Mesenteric fat pad (tissue), 1 donor: ENCODE results near the gene ACHE. TPM values are rescaled to one million over a fixed set of nuclear protein-coding genes. Genes with fewer than 3 reads are reported as not detected.

ENCODE experiments used
- DNase-seq: peaks from one replicate; pipeline ENCODE4 v3.0.0-alpha.2; 2020; ENCODE audit warnings: low spot score
- total RNA-seq: library from RNA; stranded (reverse); fragmentation: NEBNext Ultra II Directional; extraction: Animal tissue kit (Norgen Biotek cat#: 25700); gene quantifications from one replicate; pipeline ENCODE4 v1.2.1, GENCODE V29; 2021
- donor health status: DM: yes; HTN: yes; CAD: no.

Gene ACHE
- total RNA-seq, 1 donor from 2014 or later: 1.9 TPM

DNA sequence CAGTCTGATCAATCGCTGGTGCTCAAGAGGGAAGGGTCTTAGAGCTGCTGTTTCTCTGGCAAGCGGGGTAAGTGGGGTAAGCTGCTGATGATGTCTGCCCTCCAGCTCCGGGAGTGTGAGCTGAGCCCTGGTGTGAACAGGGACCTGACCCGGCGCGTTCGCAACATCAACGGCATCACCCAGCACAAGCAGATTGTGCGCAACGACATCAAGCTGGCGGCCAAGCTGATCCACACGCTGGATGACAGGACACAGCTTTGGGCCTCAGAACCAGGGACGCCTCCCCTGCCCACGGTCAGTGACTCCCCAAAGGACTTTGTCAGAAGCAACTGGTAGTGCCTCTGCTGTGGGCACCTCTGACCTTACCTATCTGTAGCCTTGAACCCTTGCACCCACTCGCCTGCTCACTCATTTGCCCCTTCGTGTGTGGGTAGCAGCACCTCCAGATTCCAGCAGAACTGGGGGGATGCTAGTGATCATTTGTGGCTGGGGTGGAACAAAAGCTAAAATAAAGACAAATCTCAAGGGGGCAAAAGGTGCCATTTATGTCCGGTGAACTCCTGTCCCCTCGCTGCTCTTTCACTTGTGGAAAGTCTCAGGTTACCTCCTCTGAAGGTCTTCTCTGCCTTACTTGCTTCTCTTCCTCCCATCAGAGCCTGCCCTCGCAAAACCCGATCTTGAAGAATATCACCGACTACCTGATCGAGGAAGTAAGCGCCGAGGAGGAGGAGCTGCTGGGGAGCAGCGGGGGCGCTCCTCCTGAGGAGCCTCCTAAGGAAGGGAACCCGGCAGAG is 9.3 kb downstream of the ACHE start:
- no peak for DNase-seq

DNA sequence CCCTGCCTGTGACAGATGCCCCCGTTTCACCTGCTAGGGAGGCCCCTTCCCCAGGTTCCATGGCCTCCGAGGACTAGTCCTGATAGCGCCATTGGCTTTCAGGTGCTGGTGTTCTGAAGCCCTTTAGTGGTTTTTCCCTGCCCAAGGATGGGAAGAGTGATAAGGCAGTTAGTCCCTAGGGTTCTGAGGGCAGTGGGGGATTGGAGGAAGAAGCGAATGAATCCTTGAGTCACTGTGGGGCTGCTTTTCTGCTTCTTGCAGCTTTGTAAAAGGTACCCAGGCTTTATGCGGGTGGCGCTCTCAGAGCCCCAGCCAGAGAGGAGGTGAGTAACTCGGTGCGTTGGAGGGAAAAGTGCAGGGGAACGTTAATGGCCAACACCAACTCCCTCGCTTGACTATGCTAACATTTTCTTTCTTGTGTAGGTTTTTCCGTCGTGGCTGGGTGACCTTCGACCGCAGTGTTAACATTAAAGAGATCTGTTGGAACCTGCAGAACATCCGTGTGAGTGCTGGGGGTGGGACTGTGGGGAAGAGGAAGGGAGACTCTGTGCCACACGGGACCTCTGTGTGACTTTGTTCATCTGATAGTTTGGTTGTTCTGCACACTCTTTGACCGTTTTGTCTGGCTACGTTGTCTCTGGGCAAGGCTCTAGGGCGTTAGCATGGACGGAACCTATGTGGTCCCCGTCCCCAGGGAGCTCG is 10.1 kb downstream of the ACHE start:
- no peak for DNase-seq

DNA sequence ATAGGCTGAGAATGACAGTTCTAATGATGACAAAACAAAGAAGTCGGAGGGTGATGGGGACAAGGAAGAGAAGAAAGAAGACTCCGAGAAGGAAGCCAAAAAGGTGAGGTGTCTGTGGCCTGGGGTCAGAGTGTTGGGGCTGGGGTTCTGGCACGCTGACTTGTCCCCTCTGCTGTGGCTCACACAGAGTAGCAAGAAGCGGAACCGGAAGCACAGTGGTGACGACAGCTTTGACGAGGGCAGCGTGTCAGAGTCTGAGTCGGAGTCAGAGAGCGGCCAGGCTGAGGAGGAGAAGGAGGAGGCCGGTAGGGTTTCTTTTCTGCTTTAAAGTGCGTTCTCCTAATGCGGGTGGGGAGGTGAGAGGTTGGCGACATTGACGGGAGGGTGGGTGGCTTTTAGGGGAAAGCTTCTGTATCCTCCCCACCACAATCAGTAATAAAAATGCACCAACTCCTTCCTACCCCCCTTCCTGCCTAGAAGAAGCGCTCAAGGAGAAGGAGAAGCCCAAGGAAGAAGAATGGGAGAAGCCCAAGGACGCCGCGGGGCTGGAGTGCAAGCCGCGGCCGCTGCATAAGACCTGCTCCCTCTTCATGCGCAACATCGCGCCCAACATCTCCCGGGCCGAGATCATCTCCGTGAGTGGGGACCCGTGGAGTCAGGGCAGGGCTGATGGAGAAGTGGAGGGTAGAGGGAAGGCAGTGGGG is 10.8 kb downstream of the ACHE start:
- DNase-seq: no peak

DNA sequence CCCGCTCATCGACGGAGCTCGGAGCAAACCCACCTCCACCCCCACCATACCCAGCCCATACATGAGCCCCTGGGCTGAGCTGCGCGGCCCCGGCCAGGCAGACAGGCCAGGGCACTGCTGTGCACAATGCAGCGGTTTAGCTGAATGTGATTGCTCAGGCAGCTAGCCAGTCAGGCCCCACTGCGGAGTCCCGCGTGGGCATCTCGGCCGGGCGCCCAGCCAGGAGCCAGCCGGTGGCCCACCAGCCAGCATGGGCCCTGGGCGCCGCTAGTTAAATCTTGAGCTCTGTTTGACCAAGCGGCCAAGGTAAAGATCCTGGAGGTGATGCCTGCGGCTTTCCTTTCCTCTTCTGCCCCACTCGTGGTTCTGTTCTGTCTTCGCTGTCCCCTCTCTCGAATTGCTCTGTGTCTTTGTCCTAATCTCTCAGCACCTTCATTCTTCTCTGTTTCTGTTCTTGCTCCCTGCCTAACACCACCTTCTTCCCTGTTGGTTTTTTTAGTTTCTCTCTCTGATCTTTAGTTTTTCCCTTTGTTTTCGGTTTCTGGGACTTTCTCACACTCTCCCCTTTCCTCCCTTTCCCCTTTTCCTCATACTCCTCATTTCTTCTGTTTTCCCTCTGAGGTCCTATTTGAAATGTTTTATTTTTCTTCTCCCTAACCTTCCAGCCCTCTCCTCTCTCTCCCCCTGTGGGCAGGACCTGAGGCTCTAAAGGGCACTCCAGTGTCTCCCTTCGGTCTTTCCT is 12.7 kb downstream of the ACHE start:
- DNase-seq: no peak

DNA sequence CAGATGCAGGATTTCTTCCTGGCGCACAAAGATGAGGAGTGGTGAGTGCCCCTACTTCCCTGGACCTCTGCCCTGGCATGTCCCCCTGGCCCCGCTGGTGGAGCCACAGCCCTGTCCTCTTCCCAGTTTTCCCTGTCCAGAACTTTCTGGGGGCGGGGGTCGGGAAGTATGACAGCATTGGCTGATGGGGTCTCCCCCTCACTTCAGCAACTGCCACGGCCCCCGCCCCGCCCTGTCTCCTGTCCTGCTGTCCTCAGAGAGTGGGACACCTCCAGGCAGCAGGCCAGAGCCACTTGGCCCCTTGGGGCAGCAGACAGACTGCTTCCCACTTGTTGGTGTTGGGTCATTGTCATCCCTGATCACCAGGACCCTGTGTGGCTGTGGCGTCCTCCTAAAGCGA is 13.5 kb downstream of the ACHE start:
- no peak for DNase-seq

DNA sequence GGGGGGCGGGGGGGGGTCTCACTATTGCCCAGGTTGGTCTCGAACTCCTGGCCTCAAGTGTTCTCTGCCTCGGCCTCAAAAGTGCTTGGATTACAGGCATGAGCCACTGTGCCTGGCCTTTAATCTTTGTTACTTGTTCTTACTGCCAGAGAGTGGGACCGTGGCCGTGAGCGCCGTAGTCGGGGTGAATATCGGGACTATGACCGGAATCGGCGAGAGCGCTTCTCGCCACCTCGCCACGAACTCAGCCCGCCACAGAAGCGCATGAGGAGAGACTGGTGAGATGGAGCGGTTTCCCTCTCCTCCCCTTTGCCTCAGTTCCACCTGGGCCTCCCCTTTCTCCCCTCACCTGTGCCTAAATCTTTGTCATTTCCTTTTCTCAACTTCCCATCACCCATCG is 14.6 kb downstream of the ACHE start:
- no peak for DNase-seq

DNA sequence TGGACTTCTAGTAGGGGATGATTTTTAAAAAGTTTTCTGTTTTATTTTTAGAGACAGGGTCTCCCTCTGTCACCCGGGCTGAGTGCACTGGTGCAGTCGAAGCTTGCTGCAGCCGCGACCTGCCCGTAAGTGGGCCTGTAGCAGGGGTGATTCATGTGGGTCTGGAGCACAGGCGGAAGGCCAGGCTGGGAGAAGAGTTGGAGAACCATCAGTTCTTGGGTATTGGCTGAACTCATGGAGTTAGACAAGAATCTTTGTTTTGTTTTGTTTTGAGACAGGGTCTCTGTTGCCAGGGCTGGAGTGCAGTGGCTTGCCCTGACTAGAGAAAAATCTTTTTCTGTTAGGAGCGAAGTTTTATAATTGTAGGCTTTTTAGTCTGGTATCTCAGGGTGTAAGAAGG is 15.0 kb downstream of the ACHE start:
- DNase-seq: no peak

DNA sequence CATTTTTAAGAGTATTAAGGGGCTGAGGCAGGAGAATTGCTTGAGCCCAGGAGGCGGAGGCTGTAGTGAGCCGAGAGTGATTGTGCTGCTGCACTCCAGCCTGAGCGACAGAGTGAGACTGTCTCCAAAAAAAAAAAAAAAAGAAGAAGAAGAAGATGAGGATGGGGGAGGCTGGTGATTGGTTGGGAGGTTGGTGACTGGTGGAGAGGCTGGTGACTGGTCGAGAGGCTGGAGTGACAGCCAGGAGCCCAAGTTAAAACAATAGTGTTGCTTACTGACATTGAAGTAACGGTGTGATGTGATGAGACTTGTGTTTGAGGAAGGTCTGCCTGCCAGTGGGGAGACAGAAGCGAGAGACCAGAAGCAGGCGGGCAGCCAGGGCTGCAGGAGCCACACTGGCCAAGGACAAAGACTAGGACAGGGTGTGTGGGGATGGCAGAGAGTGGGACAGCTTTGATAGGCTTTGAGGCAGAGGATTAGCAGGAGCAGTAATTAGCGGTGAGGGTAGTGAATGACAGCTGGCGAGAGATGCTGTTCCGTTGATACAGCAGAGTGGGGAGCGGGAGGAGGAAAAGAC is 15.9 kb downstream of the ACHE start:
- no peak for DNase-seq

DNA sequence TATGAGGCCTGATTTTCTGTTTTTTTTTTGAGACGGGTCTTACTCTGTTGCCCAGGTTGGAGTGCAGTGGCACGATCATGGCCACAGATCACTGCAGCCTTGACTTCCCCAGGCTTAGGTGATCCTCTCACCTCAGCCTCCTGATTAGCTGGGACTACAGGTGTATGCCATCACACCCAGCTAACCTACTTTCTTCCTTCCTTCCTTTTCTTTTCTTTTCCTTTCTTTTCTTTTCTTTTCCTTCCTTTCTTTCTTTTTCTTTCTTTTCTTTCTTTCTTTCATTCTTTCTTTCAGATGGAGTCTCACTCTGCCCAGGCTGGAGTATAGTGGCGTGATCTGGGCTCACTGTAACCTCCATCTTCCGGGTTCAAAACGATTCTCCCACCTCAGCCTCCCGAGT is 17.0 kb downstream of the ACHE start:
- no peak for DNase-seq

DNA sequence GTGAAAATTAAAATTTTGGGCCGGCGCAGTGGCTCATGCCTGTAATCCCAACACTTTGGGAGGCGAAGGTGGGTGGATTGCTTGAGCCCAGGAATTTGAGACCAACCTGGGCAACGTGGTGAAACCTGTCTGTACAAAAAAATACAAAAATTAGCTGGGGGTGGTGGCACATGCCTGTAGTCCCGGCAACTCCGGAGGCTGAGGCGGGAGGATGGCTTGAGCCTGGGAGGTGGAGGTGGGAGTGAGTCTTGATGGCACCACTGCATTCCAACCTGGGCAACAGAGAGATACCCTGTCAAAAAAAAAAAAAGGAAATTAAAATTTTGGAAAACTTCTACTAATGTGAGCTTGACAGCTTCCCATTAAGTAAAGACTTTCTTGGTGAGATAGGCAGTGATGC is 17.7 kb downstream of the ACHE start:
- no peak for DNase-seq

DNA sequence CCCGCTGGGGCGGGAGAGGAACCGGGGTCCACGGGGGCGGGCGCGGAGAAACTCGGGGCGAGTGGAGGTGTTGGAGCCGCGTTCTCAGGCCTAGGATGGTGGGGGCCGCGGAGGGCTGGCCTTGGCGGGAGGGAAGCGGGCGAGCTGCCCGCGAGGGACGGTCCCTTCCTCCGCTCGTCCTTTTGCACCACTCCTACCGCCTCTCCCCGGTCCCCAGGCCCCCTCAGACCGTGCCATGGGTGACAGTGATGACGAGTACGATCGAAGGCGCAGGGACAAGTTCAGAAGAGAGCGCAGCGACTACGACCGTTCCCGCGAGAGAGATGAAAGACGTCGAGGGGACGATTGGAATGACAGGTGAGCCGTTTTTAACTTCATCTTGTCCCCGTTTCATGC is 20.3 kb downstream of the ACHE start:
- DNase-seq: no peak

DNA sequence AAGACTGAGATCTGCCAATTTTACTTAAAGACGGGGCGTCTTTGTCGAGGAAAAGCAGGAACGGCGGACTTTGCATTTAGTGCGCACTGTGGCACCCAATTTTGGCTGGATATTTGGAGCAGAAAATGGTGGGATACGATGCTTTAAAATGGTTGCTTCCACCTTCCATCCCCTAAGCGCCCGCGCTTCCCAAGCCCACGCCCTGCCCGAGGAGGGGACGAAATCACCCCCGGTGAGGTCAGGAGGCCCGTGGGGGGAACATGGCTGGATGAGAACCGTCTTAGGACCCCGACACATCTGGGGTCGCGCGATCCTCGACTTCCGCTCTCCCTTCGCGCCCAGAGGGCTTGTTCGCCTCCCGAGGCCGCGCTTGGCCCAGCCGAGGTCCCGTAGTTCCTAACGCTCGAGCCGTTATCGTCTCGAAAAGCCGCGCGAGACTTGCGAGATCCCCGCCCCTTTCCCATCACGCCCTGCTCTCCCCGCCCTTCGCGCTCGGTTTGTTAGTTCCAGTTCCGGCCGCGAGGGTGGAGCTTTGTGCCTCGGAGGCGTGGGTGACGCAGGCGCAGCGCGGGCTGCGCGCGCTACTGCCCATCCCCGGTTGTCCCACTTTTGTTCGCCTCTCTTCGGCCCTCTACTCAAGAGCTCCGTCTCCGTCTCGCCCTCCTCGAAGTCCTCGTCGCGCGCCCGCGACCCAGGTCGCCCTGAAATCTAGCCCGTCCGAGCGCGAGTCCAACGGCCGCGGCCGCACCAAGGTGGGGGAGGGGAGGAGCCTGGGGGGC is 20.9 kb downstream of the ACHE start, which contains the start of gene SRRT:
Gene SRRT (plus strand): TSS at position 527 of the 779 bp plus-strand sequence. CDS start 488 bp downstream, outside the sequence.
- peak; percentile 99 for DNase-seq

DNA sequence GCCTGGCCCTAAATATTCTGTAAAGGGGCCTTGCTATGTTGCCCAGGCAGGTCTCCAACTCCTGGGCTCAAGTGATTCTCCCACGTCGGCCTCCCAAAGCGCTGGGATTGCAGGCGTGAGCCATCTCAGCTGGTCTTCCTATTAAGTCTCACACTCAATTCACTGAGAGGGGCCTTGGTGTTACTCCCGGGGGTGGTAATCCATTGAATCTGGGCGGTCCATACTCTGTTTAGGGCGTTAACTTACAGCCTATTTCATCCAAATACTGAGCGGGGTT is 21.4 kb downstream of the ACHE start:
- DNase-seq: no peak

DNA sequence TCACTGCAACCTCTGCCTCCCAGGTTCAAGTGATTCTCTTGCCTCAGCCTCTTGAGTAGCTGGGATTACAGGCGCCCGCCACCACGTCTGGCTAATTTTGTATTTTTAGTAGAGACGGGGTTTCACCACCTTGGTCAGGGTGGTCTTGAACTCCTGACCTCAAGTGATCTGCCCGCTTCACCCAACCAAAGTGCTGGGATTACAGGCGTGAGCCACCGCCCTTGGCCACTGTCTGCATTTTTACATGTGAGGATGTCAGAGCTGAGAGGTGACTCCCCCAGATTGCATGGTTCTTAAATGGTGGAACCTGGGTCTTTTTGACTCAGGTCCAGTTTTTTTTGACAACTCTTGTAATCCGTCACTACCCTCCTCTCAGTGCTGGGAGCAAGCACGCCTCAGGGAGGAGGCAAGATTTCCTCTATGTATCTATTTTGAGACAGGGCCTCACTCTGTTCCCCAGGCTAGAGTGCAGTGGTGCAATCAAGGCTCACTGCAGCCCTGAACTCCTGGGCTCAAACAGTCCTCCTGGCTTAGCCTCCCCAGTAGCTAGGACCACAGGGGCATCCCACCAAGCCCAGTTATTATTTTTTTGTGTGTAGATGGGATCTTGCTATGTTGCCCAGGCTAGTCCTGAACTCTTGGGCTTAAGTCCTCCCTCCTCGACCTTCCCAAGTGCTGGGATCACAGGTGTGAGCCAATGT is 21.9 kb downstream of the ACHE start:
- no peak for DNase-seq

DNA sequence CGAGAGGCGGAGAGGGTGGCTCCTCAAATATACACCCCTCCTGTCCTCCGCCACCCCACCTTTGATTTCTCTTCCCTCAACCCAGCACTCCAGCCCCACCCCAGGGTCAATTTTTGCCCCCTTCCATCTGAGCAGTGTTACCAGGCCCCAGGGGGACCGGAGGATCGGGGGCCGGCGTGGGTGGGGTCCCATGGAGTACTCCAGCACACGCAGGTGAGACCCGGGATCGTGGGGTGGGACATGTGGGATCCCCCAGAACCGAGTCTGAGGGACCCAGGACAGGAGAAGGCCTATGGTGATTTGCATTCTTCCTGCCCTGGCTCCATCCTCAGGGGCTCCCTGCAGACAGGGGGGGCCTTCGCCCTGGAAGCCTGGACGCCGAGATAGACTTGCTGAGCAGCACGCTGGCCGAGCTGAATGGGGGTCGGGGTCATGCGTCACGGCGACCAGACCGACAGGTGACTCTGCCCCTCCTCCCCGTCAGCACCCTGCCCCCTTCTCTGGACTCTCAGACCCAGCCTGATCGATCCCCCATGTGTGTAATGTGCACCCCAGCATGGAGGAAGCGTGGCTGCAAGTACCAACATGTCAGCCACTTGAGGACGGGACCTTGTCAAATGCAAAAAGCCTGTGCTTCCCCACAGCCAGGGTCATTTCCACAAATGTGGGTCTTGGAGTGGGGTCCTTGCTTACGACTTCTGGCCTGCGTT is 27.8 kb downstream of the ACHE start:
- no peak for DNase-seq

DNA sequence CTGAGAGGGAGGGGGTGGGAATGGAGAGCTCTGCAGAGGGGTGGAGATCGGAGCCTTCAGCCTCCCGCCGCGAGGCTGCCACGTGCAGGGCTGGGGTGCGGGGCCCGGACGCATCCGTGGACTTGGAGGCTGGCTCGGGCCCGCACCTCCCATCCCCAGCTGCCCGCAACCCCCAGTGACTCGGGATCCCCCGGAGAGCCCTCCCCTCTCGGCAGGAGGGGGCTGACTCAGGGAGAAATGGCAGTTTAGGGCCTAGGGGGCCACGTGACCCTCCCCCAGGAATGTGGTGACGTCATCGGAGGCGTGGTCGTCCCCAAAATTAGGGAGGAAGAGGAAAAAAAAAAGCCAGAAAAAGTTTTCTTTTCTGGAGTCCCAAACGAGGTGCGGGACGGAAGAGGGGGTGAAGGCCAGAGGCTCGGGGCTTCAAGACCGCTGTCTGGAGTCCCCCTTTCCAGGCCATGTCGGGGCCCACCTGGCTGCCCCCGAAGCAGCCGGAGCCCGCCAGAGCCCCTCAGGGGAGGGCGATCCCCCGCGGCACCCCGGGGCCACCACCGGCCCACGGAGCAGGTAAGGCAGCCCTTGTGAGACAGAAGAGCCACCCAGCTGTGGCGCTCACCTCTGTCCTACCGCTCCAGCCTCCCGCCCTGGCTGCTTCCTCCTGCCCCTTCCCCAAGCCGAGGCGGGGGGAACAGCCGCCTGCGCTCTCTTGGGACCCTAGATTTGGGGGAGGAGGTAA is 28.5 kb downstream of the ACHE start, which contains the start of gene TRIP6:
Gene TRIP6 (plus strand): TSS at position 348 of the 736 bp plus-strand sequence. CDS start 111 bp downstream, at position 459.
- peak; percentile 95 for DNase-seq

DNA sequence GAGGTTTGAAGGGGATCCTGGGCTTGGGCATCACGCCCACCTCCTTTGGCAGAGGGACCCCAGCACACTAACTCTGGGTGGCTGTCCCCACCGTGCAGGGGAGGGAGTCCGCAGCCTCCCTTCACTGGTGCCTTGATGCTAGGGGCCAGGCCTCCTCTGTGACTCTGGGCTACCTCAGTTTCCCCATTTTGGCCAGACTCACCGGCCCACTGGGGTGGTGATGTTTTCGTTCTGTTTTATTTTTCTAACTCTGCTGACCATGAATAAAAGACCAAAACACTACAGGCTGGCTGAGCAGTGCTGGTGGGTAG is 29.0 kb downstream of the ACHE start:
- no peak for DNase-seq

DNA sequence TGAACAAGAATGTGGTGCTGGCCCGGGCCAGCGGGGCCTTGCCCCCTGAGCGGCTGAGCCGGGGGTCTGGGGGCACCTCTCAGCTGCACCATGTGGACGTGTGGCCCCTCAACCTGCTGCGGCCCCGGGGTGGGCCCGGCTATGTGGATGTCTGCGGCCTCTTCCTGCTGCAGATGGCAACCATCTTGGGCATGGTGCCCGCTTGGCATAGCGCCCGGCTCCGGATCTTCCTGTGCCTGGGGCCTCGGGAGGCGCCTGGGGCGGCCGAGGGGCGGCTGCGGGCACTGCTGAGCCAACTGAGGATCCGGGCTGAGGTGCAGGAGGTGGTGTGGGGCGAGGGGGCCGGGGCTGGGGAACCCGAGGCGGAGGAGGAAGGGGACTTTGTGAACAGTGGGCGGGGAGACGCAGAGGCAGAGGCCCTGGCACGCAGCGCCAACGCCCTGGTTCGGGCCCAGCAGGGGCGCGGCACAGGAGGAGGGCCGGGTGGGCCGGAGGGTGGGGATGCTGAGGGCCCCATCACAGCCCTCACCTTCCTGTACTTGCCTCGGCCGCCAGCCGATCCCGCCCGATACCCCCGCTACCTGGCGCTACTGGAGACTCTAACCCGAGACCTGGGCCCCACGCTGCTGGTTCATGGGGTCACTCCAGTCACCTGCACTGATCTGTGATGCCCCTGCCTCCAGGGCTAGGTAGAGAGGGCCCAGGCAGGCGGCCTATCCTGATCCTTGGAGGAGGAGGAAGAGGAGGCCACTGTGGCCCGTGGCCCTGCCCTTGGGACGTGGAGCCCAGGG is 29.6 kb downstream of the ACHE start:
- no peak for DNase-seq
